ENCODE results near the gene KCNIP4.

GRCh38 chr4:21890231-21890630, 58.3 kb downstream of the KCNIP4 start:
- TF ChIP-seq CTCF (IDR thresholded peaks at IDR 0.05) = no peak
- no peak for TF ChIP-seq POLR2A (IDR thresholded peaks at IDR 0.05)
